H1 (cell line): ENCODE measurements around the gene RAB3A. TPM values are rescaled to one million over a fixed set of nuclear protein-coding genes. Genes with fewer than 3 reads are reported as not detected.

Experiments
- BRCA1 ChIP-seq: IDR thresholded peaks from 2 replicates; pipeline ENCODE4 v1.6.1; 2012; ENCODE audit warnings: low read depth, low read length, improper control_type of control experiment
- EP300 ChIP-seq, 2 experiments: IDR thresholded peaks; 1 replicate in 1 of 2; 2 replicates in 1 of 2; pipeline ENCODE4 v1.6.1; 2011 to 2012; ENCODE audit warnings: low read depth in 2 of 2, low read length in 2 of 2, mild to moderate bottlenecking in 2 of 2, borderline replicate concordance in 1 of 2, inconsistent platforms in 1 of 2, moderate library complexity in 1 of 2
- KDM1A ChIP-seq: fragments of 200-600, 300-600 bp; sonication (generic); IDR thresholded peaks from 2 replicates; pipeline ENCODE4 v1.7.1; 2016; ENCODE audit warnings: mild to moderate bottlenecking, low read length, borderline replicate concordance
- POU5F1 ChIP-seq: IDR thresholded peaks from 2 replicates; pipeline ENCODE4 v1.6.1; 2011; ENCODE audit warnings: low read depth, mild to moderate bottlenecking, low read length, moderate library complexity
- SUZ12 ChIP-seq: fragments of 200-600 bp; sonication (generic); IDR thresholded peaks from 2 replicates; pipeline ENCODE4 v1.6.1; 2012; ENCODE audit warnings: mild to moderate bottlenecking, inconsistent platforms, low read length, moderate library complexity, mixed read lengths
- polyA plus RNA-seq, 7 experiments: library from polyadenylated mRNA; depleted of rRNA in 3 of 7; stranded (reverse) in 5 of 7; unstranded in 2 of 7; fragments of >200 nt in 5 of 7; fragments of 200-250 nt in 2 of 7; gene quantifications; 1 replicate in 5 of 7; 2 replicates in 1 of 7; 4 replicates in 1 of 7; pipeline versions ENCODE4 v1.2.1 to v1.2.3, GENCODE V29; 2011 to 2013; ENCODE audit warnings: missing spikeins in 2 of 7, mixed read lengths in 2 of 7
- total RNA-seq: library from RNA; stranded (reverse); fragmentation: NEBNext Ultra II Directional; extraction: Animal tissue kit (Norgen Biotek cat#: 25700); gene quantifications from 2 replicates; pipeline ENCODE4 v1.2.1, GENCODE V29; 2021

Gene RAB3A
- total and polyA plus RNA-seq, 2 of the 8 experiments (the other 6 are each of a cell fraction or from before 2014, with no cell fraction given): 13.6 to 14.2 TPM

DNA sequence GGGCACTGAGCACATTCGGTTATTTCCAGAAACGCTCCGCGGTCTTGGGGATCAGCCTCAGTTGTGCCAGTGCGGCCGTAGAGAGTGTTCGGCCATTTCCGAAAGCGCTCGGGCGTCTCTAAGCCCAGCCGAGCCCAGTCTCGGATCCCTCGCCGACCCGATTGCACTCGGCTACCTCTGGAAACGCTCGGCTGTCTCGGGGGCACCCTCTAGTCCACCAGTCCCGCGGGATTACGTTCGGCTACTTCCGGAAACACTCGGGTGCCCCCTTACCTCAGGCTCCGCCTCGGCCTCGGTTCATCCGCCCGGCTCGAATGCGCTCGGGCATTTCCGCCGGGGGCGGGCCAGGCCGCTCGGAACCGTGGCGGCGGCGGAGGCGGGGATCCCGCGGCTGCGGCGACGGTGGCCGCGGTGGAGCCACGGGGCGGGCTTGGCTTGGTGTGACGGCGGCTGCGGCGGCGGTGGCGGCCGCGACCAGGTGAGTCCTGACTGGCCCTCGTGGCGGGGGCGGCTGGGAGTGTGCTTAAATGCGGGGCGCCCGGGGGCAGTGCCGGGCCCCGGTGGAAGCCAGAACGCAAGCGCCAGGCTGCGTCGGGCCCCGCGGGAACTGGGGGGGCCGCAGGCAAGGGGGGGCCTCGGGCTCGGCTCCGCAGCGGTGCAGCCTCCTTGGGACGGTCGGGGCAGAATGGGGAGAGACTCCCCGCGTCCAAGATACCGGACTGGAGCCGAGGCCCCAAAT is 50.9 kb downstream of the RAB3A start, which contains the start of gene PIK3R2 (continued):
- no peak for TF ChIP-seq POU5F1
- no peak for TF ChIP-seq SUZ12
- no peak for TF ChIP-seq KDM1A
- 0 out of 3 replicates have a peak, but pooled peaks of 1 of the 2 experiments have one; percentile 12 for TF ChIP-seq EP300 (IDR thresholded peaks at IDR 0.05; ENCODE audit: borderline replicate concordance in 1 of 2, low read depth in 2 of 2, low read length in 2 of 2)
- peak; percentile 81 for TF ChIP-seq BRCA1
- TF ChIP-seq, all 59 proteins: peak for 10
